Measurements from ENCODE around the gene VWA8. TPM values are rescaled to one million over a fixed set of nuclear protein-coding genes. Genes with fewer than 3 reads are reported as not detected.

Gene VWA8
- total RNA-seq, 4 donors from 2014 or later = 27.1 to 39.7 (median 30.4) TPM

GRCh38 chr13:41976476-41976875 is 15.6 kb upstream of the VWA8 start:
- Histone ChIP-seq H3K27me3 (no peaks in the 10 kb centered on the region), H3K4me3 (replicated peaks in 1 of 3) (no peak overlapping the region), H3K36me3 (no peaks in the 10 kb centered on the region), H3K9me3 (no peaks in the 10 kb centered on the region), H3K4me1 (no peaks in the 10 kb centered on the region), H3K27ac (no peak overlapping the region)
- 72 to 78% methylated on average over 3 of the region's 3 CpGs for WGBS, 2 donors
- no peak for DNase-seq
- intact Hi-C loops (cut with DNase I) = no loop called here
- TF ChIP-seq POLR2A (IDR thresholded peaks at IDR 0.05) = no peak

GRCh38 chr13:41974262-41974900 is 13.5 kb upstream of the VWA8 start:
- DNase-seq = no peak
- Histone ChIP-seq H3K4me1 (no peaks in the 10 kb centered on the region), H3K9me3 (no peaks in the 10 kb centered on the region), H3K27ac (no peak overlapping the region), H3K27me3 (no peaks in the 10 kb centered on the region), H3K4me3 (replicated peaks in 1 of 3) (no peak overlapping the region), H3K36me3 (no peaks in the 10 kb centered on the region)
- TF ChIP-seq POLR2A (IDR thresholded peaks at IDR 0.05) = no peak
- no peak for TF ChIP-seq CTCF (IDR thresholded peaks at IDR 0.05)
- intact Hi-C loops (cut with DNase I) = no loop called here
- 89 to 92% methylated on average over 11 of the region's 11 CpGs for WGBS, 2 donors

DNA sequence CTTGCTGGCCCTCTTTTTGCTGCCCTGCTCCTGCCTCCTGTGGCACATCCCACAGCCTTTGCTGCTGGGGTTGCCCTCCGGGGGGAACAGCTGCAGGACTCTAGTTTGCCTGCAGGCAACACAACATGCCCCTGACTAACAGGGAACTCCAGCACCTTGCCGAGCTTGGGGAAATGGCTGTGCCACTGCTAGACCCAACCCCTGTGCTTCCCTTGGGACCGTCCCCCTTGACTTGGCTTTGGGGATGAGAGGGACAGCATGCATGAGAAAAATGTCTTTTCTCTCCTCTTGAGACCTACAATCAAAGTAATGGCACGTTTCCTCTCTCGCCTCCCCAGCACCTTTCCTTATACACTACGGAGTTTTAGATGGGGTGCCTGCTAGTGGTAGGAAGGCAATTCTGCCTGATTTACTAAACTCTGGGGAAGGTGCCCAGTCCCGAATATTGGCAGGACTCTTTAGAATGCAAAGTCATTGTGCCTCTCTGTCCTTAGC is 12.4 kb upstream of the VWA8 start:
- intact Hi-C loops (cut with DNase I) = no loop called here
- Histone ChIP-seq H3K4me3 (replicated peaks in 1 of 3) (no peak overlapping the region), H3K36me3 (no peaks in the 10 kb centered on the region), H3K4me1 (no peaks in the 10 kb centered on the region), H3K27ac (no peak overlapping the region), H3K9me3 (no peaks in the 10 kb centered on the region), H3K27me3 (no peaks in the 10 kb centered on the region)
- DNase-seq = peak; percentile 6 to 29
- TF ChIP-seq CTCF (IDR thresholded peaks at IDR 0.05) (no peak), POLR2A (IDR thresholded peaks at IDR 0.05) (no peak)
- WGBS, 2 donors = 43 to 55% methylated on average over 7 of the region's 7 CpGs

- TF ChIP-seq CTCF (IDR thresholded peaks at IDR 0.05) = no peak
- TF ChIP-seq POLR2A (IDR thresholded peaks at IDR 0.05) = no peak
- no peaks in the 10 kb centered on the region for H3K36me3 ChIP-seq
- no peaks in the 10 kb centered on the region for H3K9me3 ChIP-seq
- DNase-seq = no peak
- intact Hi-C loops (cut with DNase I) = no loop called here
- no peaks in the 10 kb centered on the region for H3K4me1 ChIP-seq
- H3K27ac ChIP-seq = no peak overlapping the region
- H3K27me3 ChIP-seq = no peaks in the 10 kb centered on the region
- H3K4me3 ChIP-seq (replicated peaks in 1 of 3) = no peak overlapping the region
- 86 to 90% methylated on average over 5 of the region's 5 CpGs for WGBS, 2 donors
Observed at GRCh38 chr13:41971848-41972247, 10.9 kb upstream of the VWA8 start.

DNA sequence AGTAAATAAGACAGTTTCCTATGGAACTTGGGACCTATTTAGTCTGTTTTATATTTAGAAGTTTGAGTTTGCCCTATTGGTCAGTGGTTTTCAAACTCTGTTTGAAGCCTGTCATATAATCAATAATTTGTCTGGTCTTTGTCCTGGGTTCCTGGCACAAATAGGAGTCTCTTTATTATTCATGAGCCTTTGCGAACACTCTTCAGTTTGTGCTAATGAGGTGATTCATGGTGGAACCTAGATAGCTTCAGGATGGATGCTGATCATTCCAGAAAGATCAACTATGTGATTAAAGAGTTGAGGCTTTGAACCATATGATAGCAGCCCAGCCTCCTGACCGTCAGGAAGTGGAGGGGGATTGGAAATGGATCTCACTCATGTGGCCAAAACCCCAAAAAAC is 10.0 kb upstream of the VWA8 start:
- WGBS, 2 donors = 81 to 91% methylated on average over 2 of the region's 2 CpGs

More for the DNA sequence above, 10.0 kb upstream of the VWA8 start:
- Histone ChIP-seq H3K9me3 (no peaks in the 10 kb centered on the region), H3K36me3 (no peaks in the 10 kb centered on the region), H3K27me3 (no peaks in the 10 kb centered on the region), H3K27ac (no peak overlapping the region), H3K4me1 (no peaks in the 10 kb centered on the region), H3K4me3 (replicated peaks in 1 of 3) (no peak overlapping the region)
- intact Hi-C loops (cut with DNase I) = no loop called here
- DNase-seq = no peak
- TF ChIP-seq CTCF (IDR thresholded peaks at IDR 0.05) (no peak), POLR2A (IDR thresholded peaks at IDR 0.05) (no peak)

All from thyroid gland (tissue), 4 donors.